ENCODE measurements around the gene CTDNEP1. TPM values are rescaled to one million over a fixed set of nuclear protein-coding genes. Genes with fewer than 3 reads are reported as not detected.

The CTDNEP1 gene
- total RNA-seq, 1 donor from 2014 or later: 109 TPM

DNA sequence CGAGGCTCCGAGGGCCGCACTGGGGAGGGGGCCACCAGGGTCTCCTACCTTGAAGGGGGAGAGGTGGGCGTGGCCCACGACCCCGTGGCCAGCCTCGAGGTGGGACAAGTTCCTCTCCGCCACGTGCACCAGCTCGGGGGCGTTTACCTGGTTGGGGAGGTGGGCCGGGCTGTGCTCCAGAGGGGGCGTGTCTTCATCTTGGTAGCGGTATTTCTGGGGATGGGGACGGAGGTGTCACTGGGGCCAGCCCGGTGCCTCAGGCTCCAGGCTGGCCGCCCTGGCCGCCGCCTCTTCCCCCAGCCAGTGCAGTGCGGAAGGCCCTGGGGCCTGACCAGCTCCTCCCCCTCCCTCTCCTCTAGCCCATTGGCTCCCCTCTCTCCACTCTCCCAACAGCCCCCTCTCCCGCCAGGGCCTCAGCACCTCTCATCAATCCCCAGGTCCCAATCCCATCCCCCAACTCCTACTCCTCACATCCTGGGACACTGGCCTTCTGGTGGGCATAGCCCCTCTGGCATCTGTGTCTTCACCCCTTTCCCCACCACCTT is 43.4 kb downstream of the CTDNEP1 start:
- no peak for DNase-seq
- ATAC-seq (ENCODE audit: poor library complexity): no peak

GRCh38 chr17:7207120-7208001 is 44.2 kb downstream of the CTDNEP1 start:
- intact Hi-C loops (cut with DNase I): no loop called here
- DNase-seq (no peak), ATAC-seq (ENCODE audit: poor library complexity) (no peak)

More for the DNA sequence above, 43.4 kb downstream of the CTDNEP1 start:
- intact Hi-C loops (cut with DNase I): no loop called here

GRCh38 chr17:7205561-7205960 is 46.0 kb downstream of the CTDNEP1 start:
- no peak for ATAC-seq (ENCODE audit: poor library complexity)
- intact Hi-C loops (cut with DNase I): no loop called here
- DNase-seq: no peak

- intact Hi-C loops (cut with DNase I): no loop called here
- peak; percentile 93 for DNase-seq
Measured at GRCh38 chr17:7204828-7205461, 46.6 kb downstream of the CTDNEP1 start.

DNA sequence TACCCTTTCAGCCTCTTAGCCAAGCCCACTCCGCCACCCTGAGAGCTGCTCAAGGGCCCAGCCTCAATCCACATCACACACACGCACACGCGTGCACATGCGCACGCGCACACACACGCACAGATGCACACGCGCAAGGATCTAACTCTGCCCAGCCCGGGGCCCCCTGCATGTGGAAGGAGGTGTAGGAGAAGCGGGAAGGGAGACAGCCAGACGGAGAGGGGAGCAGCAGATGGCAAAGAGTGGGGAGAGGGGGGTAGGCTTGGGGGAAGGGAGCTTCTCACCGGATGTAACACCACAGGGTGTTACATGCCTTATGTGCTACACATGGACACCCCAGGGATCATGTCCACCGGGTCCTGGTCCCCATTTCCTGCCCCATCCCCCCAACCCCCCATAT is 47.2 kb downstream of the CTDNEP1 start:
- intact Hi-C loops (cut with DNase I): no loop called here
- ATAC-seq (ENCODE audit: poor library complexity): peak; percentile 5
- DNase-seq: no peak

More at GRCh38 chr17:7204828-7205461, 46.6 kb downstream of the CTDNEP1 start:
- ATAC-seq (ENCODE audit: poor library complexity): peak; percentile 90

- ATAC-seq (ENCODE audit: poor library complexity) (no peak), DNase-seq (no peak)
- intact Hi-C loops (cut with DNase I): no loop called here
Measured at GRCh38 chr17:7203391-7203790, 48.1 kb downstream of the CTDNEP1 start.

DNA sequence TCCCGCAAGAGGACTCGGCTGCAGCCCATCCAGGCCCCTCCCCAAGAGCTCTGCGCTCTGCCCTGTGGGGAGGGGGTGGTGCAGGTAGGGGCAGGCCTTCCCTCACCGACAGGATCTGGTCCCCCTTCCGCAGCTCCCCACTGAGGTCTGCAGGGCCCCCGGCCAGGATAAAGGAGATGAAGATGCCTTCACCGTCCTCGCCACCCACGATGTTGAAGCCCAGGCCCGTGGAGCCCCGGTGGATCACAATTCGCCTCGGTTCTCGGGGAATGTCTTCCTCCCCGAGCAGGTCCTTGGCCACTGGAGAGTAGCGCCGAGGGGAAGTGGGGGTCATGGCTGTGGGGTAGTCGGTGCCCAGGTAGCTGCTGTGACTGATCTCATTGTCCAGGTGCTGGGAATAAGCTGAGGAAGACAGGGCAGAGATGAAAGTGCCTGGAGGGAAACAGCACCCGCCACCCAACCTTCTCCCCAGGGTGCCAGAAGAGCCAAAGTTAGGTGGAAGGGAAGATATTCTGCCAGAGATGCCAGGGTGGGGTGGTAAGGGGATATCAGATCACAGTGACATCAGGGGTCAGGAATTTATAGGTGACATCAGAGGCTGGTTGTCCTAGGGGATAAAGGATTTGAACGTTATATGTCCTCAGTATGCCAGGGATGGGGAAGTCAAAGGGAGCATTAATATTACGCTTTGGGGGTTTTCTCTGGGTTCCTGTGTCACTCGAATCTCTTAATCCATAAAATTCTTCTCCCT is 54.7 kb downstream of the CTDNEP1 start:
- DNase-seq: no peak

DNA sequence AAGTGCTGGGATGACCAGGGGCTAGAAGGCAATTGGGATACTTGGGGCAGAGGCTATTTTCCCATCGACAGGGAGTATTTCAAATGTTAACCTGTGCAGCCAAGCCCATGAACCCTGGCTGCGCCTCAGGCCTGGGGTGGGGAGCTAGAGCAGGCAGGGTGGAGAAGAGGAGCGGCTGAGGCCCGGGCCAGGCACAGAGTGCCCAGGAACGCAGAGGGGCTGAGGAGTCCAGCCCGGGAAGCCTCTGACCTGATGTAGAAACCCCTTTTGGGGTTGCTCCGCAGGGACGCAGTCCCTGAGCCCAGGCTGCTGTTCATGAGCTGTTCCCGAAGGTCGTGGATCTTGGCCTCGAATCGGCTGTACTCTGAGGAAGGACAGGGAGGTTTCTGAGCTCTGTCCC is 55.6 kb downstream of the CTDNEP1 start:
- DNase-seq (peak; percentile 26), ATAC-seq (ENCODE audit: poor library complexity) (no peak)

More for the DNA sequence above, 54.7 kb downstream of the CTDNEP1 start:
- no peak for ATAC-seq (ENCODE audit: poor library complexity)
- intact Hi-C loops (cut with DNase I): no loop called here

More for the DNA sequence above, 55.6 kb downstream of the CTDNEP1 start:
- intact Hi-C loops (cut with DNase I): no loop called here

Small RNAs within 50 kb of the gene (microRNA-seq; reads per million reads assigned to microRNA genes)
- 589 reads per million, percentile 78 among the genes with 10 or more reads in this experiment for gene MIR324

Other genes with a start within 250 kb of the CTDNEP1 start
- 159 TPM for gene RNASEK, start 239.1 kb downstream of the CTDNEP1 start, total RNA-seq
- gene BCL6B, start 228.7 kb downstream of the CTDNEP1 start, total RNA-seq: 12.6 TPM
- 1.6 TPM for gene SLC16A13, start 215.7 kb downstream of the CTDNEP1 start, total RNA-seq
- 0.56 TPM for gene SLC16A11, start 207.6 kb downstream of the CTDNEP1 start, total RNA-seq
- gene CLEC10A, start 171.5 kb downstream of the CTDNEP1 start, total RNA-seq: 5.0 TPM
- 0.40 TPM for gene ASGR2, start 136.9 kb downstream of the CTDNEP1 start, total RNA-seq
- gene ASGR1, start 72.4 kb downstream of the CTDNEP1 start, total RNA-seq: 0.19 TPM
- gene DLG4, start 31.9 kb downstream of the CTDNEP1 start, total RNA-seq: 20.4 TPM
- gene ACADVL, start 31.8 kb downstream of the CTDNEP1 start, total RNA-seq: 2,247 TPM
- gene DVL2, start 17.2 kb downstream of the CTDNEP1 start, total RNA-seq: 20.4 TPM
- 19.4 TPM for gene PHF23, start 12.3 kb downstream of the CTDNEP1 start, total RNA-seq
- gene GABARAP, start 9.3 kb downstream of the CTDNEP1 start, total RNA-seq: 432 TPM
- gene ELP5, start 481 bp upstream of the CTDNEP1 start, total RNA-seq: 71.6 TPM
- 0.94 TPM for gene CLDN7, start 10.7 kb upstream of the CTDNEP1 start, total RNA-seq
- 141 TPM for gene SLC2A4, start 30.0 kb upstream of the CTDNEP1 start, total RNA-seq
- gene YBX2, start 42.9 kb upstream of the CTDNEP1 start, total RNA-seq: 0.75 TPM
- gene EIF5A, start 55.9 kb upstream of the CTDNEP1 start, total RNA-seq: 295 TPM
- 68.8 TPM for gene GPS2, start 63.6 kb upstream of the CTDNEP1 start, total RNA-seq
- gene NEURL4, start 77.6 kb upstream of the CTDNEP1 start, total RNA-seq: 26.2 TPM
- gene ACAP1, start 84.8 kb upstream of the CTDNEP1 start, total RNA-seq: 14.9 TPM
- gene KCTD11, start 100.4 kb upstream of the CTDNEP1 start, total RNA-seq: 4.4 TPM
- not detected for gene TMEM95, start 103.4 kb upstream of the CTDNEP1 start, total RNA-seq
- gene TNK1, start 129.4 kb upstream of the CTDNEP1 start, total RNA-seq: 2.1 TPM
- 14.0 TPM for gene PLSCR3, start 142.8 kb upstream of the CTDNEP1 start, total RNA-seq
- 61.5 TPM for gene TMEM256, start 152.4 kb upstream of the CTDNEP1 start, total RNA-seq
- 5.8 TPM for gene NLGN2, start 156.1 kb upstream of the CTDNEP1 start, total RNA-seq
- not detected for gene SPEM1, start 168.6 kb upstream of the CTDNEP1 start, total RNA-seq
- not detected for gene SPEM2, start 173.9 kb upstream of the CTDNEP1 start, total RNA-seq
- gene SPEM3, start 177.1 kb upstream of the CTDNEP1 start, total RNA-seq: not detected
- gene TMEM102, start 183.7 kb upstream of the CTDNEP1 start, total RNA-seq: 1.7 TPM
- gene FGF11, start 187.8 kb upstream of the CTDNEP1 start, total RNA-seq: 9.8 TPM
- gene CHRNB1, start 193.3 kb upstream of the CTDNEP1 start, total RNA-seq: 9.8 TPM
- 60.3 TPM for gene ZBTB4, start 227.9 kb upstream of the CTDNEP1 start, total RNA-seq
- gene SLC35G6, start 229.7 kb upstream of the CTDNEP1 start, total RNA-seq: not detected
- gene POLR2A, start 232.6 kb upstream of the CTDNEP1 start, total RNA-seq: 32.9 TPM

All from Right ventricle myocardium superior (tissue), 1 donor.